Natural killer cell (primary cell): ENCODE measurements around the gene PLEKHD1. TPM values are rescaled to one million over a fixed set of nuclear protein-coding genes. Genes with fewer than 3 reads are reported as not detected.

Source experiments
- ATAC-seq, 3 donors: fragments of 150-1000 bp in 2 of 3; fragments of 200-7000 bp in 1 of 3; cut with Tn5 transposase; 1 replicate in 1 of 3; 2 replicates in 2 of 3; pipeline ENCODE4 v1.10.0; 2021; ENCODE audit warnings: mild to moderate bottlenecking in 2 of 3, moderate library complexity in 2 of 3
- DNase-seq, 2 donors: peaks; one replicate each; pipeline versions ENCODE4 v3.0.0 to v3.0.0-alpha.2; 2013 to 2021; ENCODE audit warnings: mixed read lengths in 1 of 2
- H3K27ac ChIP-seq: one replicate; pipeline ENCODE4 v1.5.1; 2013; ENCODE audit warnings: mild to moderate bottlenecking, low read length
- H3K27me3 ChIP-seq: one replicate; pipeline ENCODE4 v1.6.1; 2013; ENCODE audit warnings: low read length; ENCODE audit not compliant: control insufficient read depth, insufficient read depth
- H3K36me3 ChIP-seq: one replicate; pipeline ENCODE4 v1.6.1; 2013; ENCODE audit warnings: low read length; ENCODE audit not compliant: control insufficient read depth, insufficient read depth
- H3K4me1 ChIP-seq: one replicate; pipeline ENCODE4 v1.6.1; 2013; ENCODE audit warnings: low read length; ENCODE audit not compliant: control insufficient read depth, insufficient read depth
- H3K4me3 ChIP-seq: one replicate; pipeline ENCODE4 v1.5.1; 2013; ENCODE audit warnings: low read length
- H3K9me3 ChIP-seq: one replicate; pipeline ENCODE4 v1.6.1; 2013; ENCODE audit warnings: low read length; ENCODE audit not compliant: control insufficient read depth, insufficient read depth
- H3K27ac Mint-ChIP-seq, 2 donors: one replicate each; pipeline ENCODE4 v1.8.0; 2022; ENCODE audit warnings: mild to moderate bottlenecking in 2 of 2, mixed read lengths in 2 of 2, moderate library complexity in 1 of 2
- H3K27me3 Mint-ChIP-seq, 2 donors: one replicate each; pipeline ENCODE4 v1.8.0; 2022; ENCODE audit warnings: low read depth in 2 of 2, mixed read lengths in 2 of 2
- H3K36me3 Mint-ChIP-seq: one replicate; pipeline ENCODE4 v1.8.0; 2022; ENCODE audit warnings: mixed read lengths
- H3K4me1 Mint-ChIP-seq, 2 donors: one replicate each; pipeline ENCODE4 v1.8.0; 2022; ENCODE audit warnings: mixed read lengths in 2 of 2
- H3K4me3 Mint-ChIP-seq: one replicate; pipeline ENCODE4 v1.8.0; 2022; ENCODE audit warnings: mild to moderate bottlenecking, moderate library complexity, mixed read lengths
- H3K9me3 Mint-ChIP-seq, 2 donors: one replicate each; pipeline ENCODE4 v1.8.0; 2022; ENCODE audit warnings: mixed read lengths in 2 of 2
- CTCF ChIP-seq: fragments of 200-600 bp; IDR thresholded peaks from one replicate; pipeline ENCODE4 v1.8.0; 2022; ENCODE audit warnings: antibody characterized with exemption
- WGBS: methylation state at CpG from one replicate; pipeline ENCODE4 v1.1.7; 2013; ENCODE audit warnings: missing lambda C conversion rate; ENCODE audit not compliant: insufficient coverage; 5-methylcytosine and 5-hydroxymethylcytosine counted together
- intact Hi-C: fragments of 100-400 bp; cut with micrococcal nuclease; formaldehyde crosslinking; loops from one replicate; pipeline ENCODE4 v1.14.2; 2022
- total RNA-seq, 4 donors: library from RNA; stranded (reverse); fragments of 120-200 nt in 1 of 4; gene quantifications; one replicate each; pipeline versions ENCODE4 v1.2.3 to v1.2.4, GENCODE V29; 2013 to 2022

Gene PLEKHD1
- total RNA-seq, 3 donors from 2014 or later (not counting 1 experiment from before 2014, with no cell fraction given) = 0.78 to 1.0 (median 0.93) TPM

GRCh38 chr14:69518289-69519101, 34.0 kb downstream of the PLEKHD1 start:
- no peak for ATAC-seq
- no peak overlapping the region for H3K4me3 Mint-ChIP-seq
- Histone ChIP-seq H3K4me1 (no peaks in the 10 kb centered on the region), H3K27ac (no peak overlapping the region), H3K4me3 (no peak overlapping the region), H3K9me3 (no peaks in the 10 kb centered on the region), H3K36me3 (no peaks in the 10 kb centered on the region), H3K27me3 (no peaks in the 10 kb centered on the region)
- no peaks in the 10 kb centered on the region for H3K36me3 Mint-ChIP-seq
- H3K27me3 Mint-ChIP-seq = peaks cover 23 to 47% of the 10 kb centered on the region in 2 donors
- H3K27ac Mint-ChIP-seq = no peak overlapping the region
- WGBS = 53% methylated on average over 3 of the region's 4 CpGs
- no peak for DNase-seq
- H3K9me3 Mint-ChIP-seq = peaks cover 0 to 2% of the 10 kb centered on the region in 2 donors
- no peak for TF ChIP-seq CTCF
- no peaks in the 10 kb centered on the region for H3K4me1 Mint-ChIP-seq
- intact Hi-C loops = no loop called here

GRCh38 chr14:69519204-69520100, 34.9 kb downstream of the PLEKHD1 start:
- no peaks in the 10 kb centered on the region for H3K4me1 ChIP-seq
- H3K27me3 ChIP-seq = no peaks in the 10 kb centered on the region
- intact Hi-C loops = no loop called here
- H3K9me3 ChIP-seq = no peaks in the 10 kb centered on the region
- ATAC-seq = no peak
- no peaks in the 10 kb centered on the region for H3K36me3 Mint-ChIP-seq
- no peaks in the 10 kb centered on the region for H3K4me1 Mint-ChIP-seq
- H3K36me3 ChIP-seq = no peaks in the 10 kb centered on the region
- peaks cover 17 to 37% of the 10 kb centered on the region in 2 donors for H3K27me3 Mint-ChIP-seq
- H3K9me3 Mint-ChIP-seq = peaks cover 0 to 2% of the 10 kb centered on the region in 2 donors
- no peak overlapping the region for H3K4me3 ChIP-seq
- no peak for DNase-seq
- H3K27ac Mint-ChIP-seq = no peak overlapping the region
- no peak overlapping the region for H3K4me3 Mint-ChIP-seq
- H3K27ac ChIP-seq = no peak overlapping the region
- 95% methylated on average over 20 of the region's 22 CpGs for WGBS
- no peak for TF ChIP-seq CTCF

GRCh38 chr14:69522026-69522425, 37.5 kb downstream of the PLEKHD1 start:
- Mint-ChIP-seq H3K4me1 (no peaks in the 10 kb centered on the region), H3K27me3 (peaks cover 10 to 20% of the 10 kb centered on the region in 2 donors), H3K9me3 (no peaks in the 10 kb centered on the region), H3K4me3 (no peak overlapping the region), H3K36me3 (no peaks in the 10 kb centered on the region), H3K27ac (no peak overlapping the region)
- intact Hi-C loops = no loop called here
- no peaks in the 10 kb centered on the region for H3K4me1 ChIP-seq
- no peaks in the 10 kb centered on the region for H3K36me3 ChIP-seq
- no peak overlapping the region for H3K4me3 ChIP-seq
- no peaks in the 10 kb centered on the region for H3K9me3 ChIP-seq
- H3K27me3 ChIP-seq = no peaks in the 10 kb centered on the region
- H3K27ac ChIP-seq = no peak overlapping the region
- no peak for TF ChIP-seq CTCF
- DNase-seq (no peak), ATAC-seq (no peak)
- WGBS = 95% methylated on average over 6 of the region's 6 CpGs
